IMR-90 (cell line): ENCODE data around the gene MAGOH. TPM values are rescaled to one million over a fixed set of nuclear protein-coding genes. Genes with fewer than 3 reads are reported as not detected.
A peak's percentile ranks its signal among the peaks of the same experiment; 100 is the strongest.

Experiments
- ATAC-seq: fragments of 200-7000 bp; cut with Tn5 transposase; 2 replicates; pipeline ENCODE4 v1.9.1; 2020; ENCODE audit warnings: low read depth, mild to moderate bottlenecking, moderate library complexity
- BruUV-seq: library from RNA; stranded (reverse); fragments of 400-500 nt; replicated peaks from 2 replicates; lab custom pipeline; 2021; lab: Mats Ljungman, UMichigan
- CTCF ChIA-PET: fragments of 300-600 bp; formaldehyde crosslinking; extraction: SDS; loops from one replicate; lab custom pipeline; 2021; ENCODE audit warnings: antibody characterized with exemption; lab: Yijun Ruan, JAX
- POLR2A ChIA-PET: fragments of 300-600 bp; sonication (Branson Sonifier 250); formaldehyde crosslinking; loops from one replicate; lab custom pipeline; 2022; ENCODE audit warnings: antibody characterized with exemption; ENCODE audit not compliant: unreplicated experiment; lab: Charles Lee
- DNase-seq: peaks from one replicate; pipeline ENCODE4 v3.0.0; 2013
- H2AFZ ChIP-seq: replicated peaks from 2 replicates; pipeline ENCODE3; 2013; ENCODE audit warnings: low read length, mild to moderate bottlenecking; ENCODE audit not compliant: poor library complexity
- H2AK5ac ChIP-seq: 2 replicates; pipeline ENCODE4 v1.6.1; 2013; ENCODE audit warnings: low read depth, low read length, inconsistent platforms
- H2AK9ac ChIP-seq: replicated peaks from 2 replicates; pipeline ENCODE3; 2013; ENCODE audit warnings: mild to moderate bottlenecking, low read depth, low read length, moderate library complexity; ENCODE audit not compliant: poor library complexity
- H2BK120ac ChIP-seq: 2 replicates; pipeline ENCODE4 v1.6.1; 2013; ENCODE audit warnings: low read depth, low read length, inconsistent platforms
- H2BK15ac ChIP-seq: 3 replicates; pipeline ENCODE4 v1.6.1; 2013; ENCODE audit warnings: low read depth, low read length, inconsistent platforms
- H2BK20ac ChIP-seq: 2 replicates; pipeline ENCODE4 v1.6.1; 2013; ENCODE audit warnings: low read depth, mild to moderate bottlenecking, inconsistent platforms, low read length, moderate library complexity
- H2BK5ac ChIP-seq: 2 replicates; pipeline ENCODE4 v1.6.1; 2013; ENCODE audit warnings: mild to moderate bottlenecking, low read depth, low read length, inconsistent platforms; ENCODE audit not compliant: poor library complexity, severe bottlenecking
- H3K14ac ChIP-seq: replicated peaks from 2 replicates; pipeline ENCODE4 v1.6.1; 2013; ENCODE audit warnings: low read depth, low read length, inconsistent platforms
- H3K18ac ChIP-seq: 2 replicates; pipeline ENCODE4 v1.6.1; 2013; ENCODE audit warnings: low read depth, low read length, control low read depth
- H3K23ac ChIP-seq: 2 replicates; pipeline ENCODE4 v1.6.1; 2013; ENCODE audit warnings: low read depth, low read length, inconsistent platforms
- H3K27ac ChIP-seq: 2 replicates; pipeline ENCODE4 v1.5.1; 2013; ENCODE audit warnings: mild to moderate bottlenecking, control low read depth, low read length; ENCODE audit not compliant: insufficient read depth
- H3K27me3 ChIP-seq: 2 replicates; pipeline ENCODE4 v1.6.1; 2013; ENCODE audit warnings: low read length; ENCODE audit not compliant: control insufficient read depth, insufficient read depth
- H3K36me3 ChIP-seq: 2 replicates; pipeline ENCODE4 v1.6.1; 2013; ENCODE audit warnings: low read length, mixed read lengths; ENCODE audit not compliant: control insufficient read depth, insufficient read depth
- H3K4ac ChIP-seq: 2 replicates; pipeline ENCODE4 v1.6.1; 2013; ENCODE audit warnings: low read depth, low read length, inconsistent platforms
- H3K4me1 ChIP-seq: 2 replicates; pipeline ENCODE4 v1.6.1; 2013; ENCODE audit warnings: low read length, mixed read lengths; ENCODE audit not compliant: control insufficient read depth, insufficient read depth
- H3K4me2 ChIP-seq: 2 replicates; pipeline ENCODE4 v1.6.1; 2013; ENCODE audit warnings: low read depth, mild to moderate bottlenecking, control low read depth, low read length, moderate library complexity
- H3K4me3 ChIP-seq: 2 replicates; pipeline ENCODE4 v1.5.1; 2013; ENCODE audit warnings: low read depth, mild to moderate bottlenecking, control low read depth, low read length, moderate library complexity; ENCODE audit not compliant: insufficient read depth
- H3K56ac ChIP-seq: 2 replicates; pipeline ENCODE4 v1.6.1; 2013; ENCODE audit warnings: low read length, inconsistent platforms; ENCODE audit not compliant: insufficient read depth; ENCODE audit errors: extremely low read depth
- H3K79me1 ChIP-seq, 2 experiments: 2 replicates each; pipeline ENCODE4 v1.6.1; 2013; ENCODE audit warnings: low read length in 2 of 2, inconsistent platforms in 1 of 2, low read depth in 1 of 2
- H3K9ac ChIP-seq: 2 replicates; pipeline ENCODE4 v1.6.1; 2013; ENCODE audit warnings: low read depth, low read length, control low read depth
- H3K9me1 ChIP-seq: 2 replicates; pipeline ENCODE4 v1.6.1; 2013; ENCODE audit warnings: low read length, inconsistent platforms; ENCODE audit not compliant: insufficient read depth
- H3K9me3 ChIP-seq: 2 replicates; pipeline ENCODE4 v1.6.1; 2013; ENCODE audit warnings: low read length; ENCODE audit not compliant: control insufficient read depth, insufficient read depth
- H4K20me1 ChIP-seq: 2 replicates; pipeline ENCODE4 v1.6.1; 2013; ENCODE audit warnings: low read length, inconsistent platforms; ENCODE audit not compliant: insufficient read depth
- H4K5ac ChIP-seq: 2 replicates; pipeline ENCODE4 v1.6.1; 2013; ENCODE audit warnings: mild to moderate bottlenecking, low read depth, low read length, control low read depth
- H4K8ac ChIP-seq, 2 experiments: 2 replicates each; pipeline ENCODE4 v1.6.1; 2013; ENCODE audit warnings: low read depth in 2 of 2, low read length in 2 of 2, control low read depth in 1 of 2, inconsistent platforms in 1 of 2
- H4K91ac ChIP-seq: 2 replicates; pipeline ENCODE4 v1.6.1; 2013; ENCODE audit warnings: low read depth, low read length, inconsistent platforms; ENCODE audit not compliant: insufficient read depth
- BHLHE40 ChIP-seq: fragments of 150-350 bp; IDR thresholded peaks from 2 replicates; pipeline ENCODE4 v1.6.1; 2016; ENCODE audit warnings: mild to moderate bottlenecking, low read depth, low read length
- CEBPB ChIP-seq: IDR thresholded peaks from 2 replicates; pipeline ENCODE4 v1.6.1; 2012; ENCODE audit warnings: low read depth, low read length, improper control_type of control experiment
- CHD1 ChIP-seq: IDR thresholded peaks from 2 replicates; pipeline ENCODE4 v1.6.1; 2012; ENCODE audit warnings: low read depth, low read length, improper control_type of control experiment
- CTCF ChIP-seq: conservative IDR thresholded peaks from 2 replicates; pipeline ENCODE4 v1.5.1; 2012; ENCODE audit warnings: mild to moderate bottlenecking, low read depth, low read length, improper control_type of control experiment
- MAFK ChIP-seq: IDR thresholded peaks from 2 replicates; pipeline ENCODE4 v1.6.1; 2012; ENCODE audit warnings: low read depth, low read length, improper control_type of control experiment
- MXI1 ChIP-seq: IDR thresholded peaks from 2 replicates; pipeline ENCODE4 v1.6.1; 2012; ENCODE audit warnings: low read depth, mild to moderate bottlenecking, low read length, moderate library complexity, borderline replicate concordance
- RAD21 ChIP-seq: IDR thresholded peaks from 2 replicates; pipeline ENCODE4 v1.6.1; 2012; ENCODE audit warnings: low read length, improper control_type of control experiment
- RFX5 ChIP-seq: IDR thresholded peaks from 2 replicates; pipeline ENCODE4 v1.8.0; 2012; ENCODE audit warnings: low read depth, mild to moderate bottlenecking, low read length, moderate library complexity
- SMC3 ChIP-seq: fragments of 150-350 bp; IDR thresholded peaks from 2 replicates; pipeline ENCODE4 v1.6.1; 2016; ENCODE audit warnings: low read depth, mild to moderate bottlenecking, antibody characterized with exemption, low read length, moderate library complexity
- WGBS, 2 experiments: methylation state at CpG; one replicate each; pipeline versions ENCODE4 v1.1.5 to v1.1.7; 2013; ENCODE audit warnings: missing lambda C conversion rate in 2 of 2; ENCODE audit not compliant: insufficient read length in 1 of 2; ENCODE audit errors: extremely low coverage in 2 of 2; 5-methylcytosine and 5-hydroxymethylcytosine counted together
- dilution Hi-C: fragments of 300-500 bp; cut with HindIII; formaldehyde crosslinking; loops from one replicate; pipeline ENCODE4 v1.14.3; 2018; ENCODE audit warnings: low sequenced_read_pairs; ENCODE audit not compliant: unreplicated experiment
- in situ Hi-C: fragments of 300-500 bp; cut with MboI; formaldehyde crosslinking; loops from 3 replicates; pipeline ENCODE4 v1.14.3; 2019; ENCODE audit warnings: low sequenced_read_pairs, inconsistent platforms, mixed read lengths
- intact Hi-C: fragments of 100-400 bp; cut with micrococcal nuclease; formaldehyde crosslinking; loops from 2 replicates; pipeline ENCODE4 v1.10.0; 2022
- polyA plus RNA-seq, 3 experiments: library from polyadenylated mRNA; depleted of rRNA; stranded (reverse); fragments of >200 nt; gene quantifications; 2 replicates each; pipeline ENCODE4 v1.2.3, GENCODE V29; 2012; ENCODE audit warnings: low replicate concordance in 1 of 3
- total RNA-seq: library from RNA; depleted of rRNA; stranded (reverse); fragments of >200 nt; gene quantifications from 2 replicates; pipeline ENCODE4 v1.2.3, GENCODE V29; 2012

MAGOH gene
- total and polyA plus RNA-seq, 2 of the 4 experiments (the other 2 are of a cell fraction) = 3.8 to 26.3 TPM

DNA sequence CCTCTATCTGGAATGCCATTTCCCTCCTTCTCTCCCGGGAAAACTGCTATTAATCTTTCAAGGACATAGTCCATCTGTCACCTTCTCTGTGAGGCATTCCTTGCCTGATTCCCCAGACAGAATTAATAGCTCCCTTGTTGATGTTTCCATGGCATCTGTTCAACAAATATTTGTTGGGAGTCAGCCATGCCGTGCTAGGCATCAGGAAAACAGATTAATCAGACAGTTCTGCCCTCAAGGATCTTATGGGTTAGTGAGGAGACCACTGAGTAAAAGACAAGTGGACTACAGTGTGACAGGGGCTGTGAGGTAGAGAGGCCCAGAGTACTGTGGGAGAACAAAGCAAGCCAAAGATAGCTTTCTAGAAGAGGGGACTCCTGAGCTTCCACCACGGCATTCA is 11.4 kb upstream of the MAGOH start:
- no peak overlapping the region for H3K9ac ChIP-seq
- peak overlapping the region; percentile 38; the same call in 1 of the 2 replicates for H4K91ac ChIP-seq
- peaks cover 15% of the 10 kb centered on the region for H3K9me1 ChIP-seq
- no peaks in the 10 kb centered on the region for H3K79me1 ChIP-seq
- ATAC-seq (no peak), DNase-seq (no peak)
- no peak overlapping the region; the same call in none of the 2 replicates for H2BK20ac ChIP-seq
- H3K4me3 ChIP-seq = no peak overlapping the region
- in situ Hi-C loops (no loop called here), intact Hi-C loops (no loop called here), dilution Hi-C loops (no loop called here)
- no peaks in the 10 kb centered on the region for H4K20me1 ChIP-seq
- H3K14ac ChIP-seq = no peak overlapping the region
- H3K27ac ChIP-seq = no peak overlapping the region
- TF ChIP-seq CHD1 (no peak), RFX5 (no peak), RAD21 (no peak), BHLHE40 (no peak), MAFK (no peak), CEBPB (no peak), MXI1 (no peak), SMC3 (no peak), CTCF (no peak)
- ChIA-PET CTCF (no interaction called here), POLR2A (no interaction called here)
- H3K4ac ChIP-seq = no peak overlapping the region
- H2BK120ac ChIP-seq = 0 out of 2 replicates have a peak overlapping the region, but pooled peaks have one; percentile 21
- H2BK5ac ChIP-seq = no peak overlapping the region
- H3K36me3 ChIP-seq = no peaks in the 10 kb centered on the region
- no peak overlapping the region for H3K4me2 ChIP-seq
- peak overlapping the region; percentile 38; the same call in 2 of the 3 replicates for H2BK15ac ChIP-seq
- H2AFZ ChIP-seq = no peak overlapping the region
- H3K23ac ChIP-seq = no peak overlapping the region
- H2AK9ac ChIP-seq = no peak overlapping the region
- H3K56ac ChIP-seq = no peak overlapping the region
- 83% methylated on average over 1 of the region's 3 CpGs; no CpG with 5 or more reads in 1 of the 2 experiments for WGBS, 2 experiments
- H3K18ac ChIP-seq = no peak overlapping the region
- no peaks in the 10 kb centered on the region for H3K27me3 ChIP-seq
- no TSS peak for BruUV-seq
- no peak overlapping the region for H4K5ac ChIP-seq
- no peak overlapping the region for H4K8ac ChIP-seq
- no peak overlapping the region for H2AK5ac ChIP-seq
- no peaks in the 10 kb centered on the region for H3K9me3 ChIP-seq
- peaks cover 10% of the 10 kb centered on the region for H3K4me1 ChIP-seq
